A673 (cell line): ENCODE data around the gene MSL1. TPM values are rescaled to one million over a fixed set of nuclear protein-coding genes. Genes with fewer than 3 reads are reported as not detected.
A peak's percentile ranks its signal among the peaks of the same experiment; 100 is the strongest.

Experiments
- BruUV-seq: library from RNA; stranded (reverse); fragments of 400-500 nt; replicated peaks from 2 replicates; lab custom pipeline; 2021; lab: Mats Ljungman, UMichigan
- CTCF ChIA-PET: fragments of 300-600 bp; sonication (Branson Sonifier 250); formaldehyde crosslinking; loops from one replicate; lab custom pipeline; 2022; ENCODE audit warnings: antibody characterized with exemption; lab: Charles Lee
- POLR2A ChIA-PET: fragments of 300-600 bp; sonication (Branson Sonifier 250); formaldehyde crosslinking; loops from one replicate; lab custom pipeline; 2022; ENCODE audit warnings: antibody characterized with exemption; ENCODE audit not compliant: low non-redundant PET; lab: Charles Lee
- DNase-seq: peaks from one replicate; pipeline ENCODE4 v3.0.0-alpha.2; 2015; ENCODE audit warnings: low spot score
- H3K27ac ChIP-seq: fragments of 200-600 bp; sonication (generic); 2 replicates; pipeline ENCODE4 v1.5.1; 2016; ENCODE audit warnings: mixed run types, low read depth, mild to moderate bottlenecking, mixed read lengths, antibody characterized with exemption, low read length; ENCODE audit not compliant: poor library complexity, severe bottlenecking
- H3K27me3 ChIP-seq: fragments of 200-600 bp; sonication (generic); replicated peaks from 2 replicates; pipeline ENCODE4 v1.6.1; 2017; ENCODE audit warnings: mixed run types, low read depth, mild to moderate bottlenecking, mixed read lengths, antibody characterized with exemption, low read length; ENCODE audit not compliant: insufficient read depth, poor library complexity
- H3K36me3 ChIP-seq: fragments of 200-600 bp; sonication (generic); 2 replicates; pipeline ENCODE4 v1.6.1; 2016; ENCODE audit warnings: mixed run types, mild to moderate bottlenecking, mixed read lengths, antibody characterized with exemption, low read length; ENCODE audit not compliant: insufficient read depth, poor library complexity, severe bottlenecking
- H3K4me1 ChIP-seq: fragments of 200-600 bp; sonication (generic); 2 replicates; pipeline ENCODE4 v1.6.1; 2017; ENCODE audit warnings: mixed run types, mild to moderate bottlenecking, mixed read lengths, antibody characterized with exemption, low read length; ENCODE audit not compliant: insufficient read depth, poor library complexity, severe bottlenecking
- H3K4me3 ChIP-seq: fragments of 200-600 bp; sonication (generic); 2 replicates; pipeline ENCODE4 v1.5.1; 2016; ENCODE audit warnings: low read depth, mixed run types, mild to moderate bottlenecking, mixed read lengths, low read length; ENCODE audit not compliant: poor library complexity, severe bottlenecking
- H3K9me3 ChIP-seq: fragments of 200-600 bp; sonication (generic); 2 replicates; pipeline ENCODE4 v1.6.1; 2016; ENCODE audit warnings: mixed run types, low read depth, mild to moderate bottlenecking, mixed read lengths, antibody characterized with exemption, low read length; ENCODE audit not compliant: poor library complexity, severe bottlenecking
- CTCF ChIP-seq: fragments of 300-800, 200-600 bp; sonication (generic); conservative IDR thresholded peaks from 2 replicates; pipeline ENCODE4 v1.5.1; 2017; ENCODE audit warnings: low read depth, mild to moderate bottlenecking, antibody characterized with exemption, low read length, moderate library complexity, mixed read lengths
- EZH2 ChIP-seq: fragments of 200-600 bp; sonication (generic); IDR thresholded peaks from 2 replicates; pipeline ENCODE4 v1.6.1; 2017; ENCODE audit warnings: borderline replicate concordance, low read depth, mild to moderate bottlenecking, mixed read lengths, antibody characterized with exemption, low read length; ENCODE audit not compliant: poor library complexity, severe bottlenecking
- intact Hi-C: fragments of 100-400 bp; cut with micrococcal nuclease; formaldehyde crosslinking; loops from one replicate; pipeline ENCODE4 v1.10.0; 2022; ENCODE audit not compliant: unreplicated experiment
- total RNA-seq: library from RNA; stranded (reverse); gene quantifications from 2 replicates; pipeline ENCODE4 v1.2.3, GENCODE V29; 2021

Gene MSL1
- total RNA-seq, 1 experiment from 2014 or later, result 59.9 TPM

GRCh38 chr17:40113110-40113906 is 8.5 kb upstream of the MSL1 start:
- ChIA-PET CTCF (interaction anchor here (0.5 to 2.0 kb wide), 9 partner anchors 9 to 89 kb away, joined by 3 to 11 read pairs (median 4); partner anchors contain the start of genes MSL1 and NR1D1), POLR2A (no interaction called here)
- Histone ChIP-seq H3K27me3 (no peaks in the 10 kb centered on the region), H3K27ac (peak overlapping the region; percentile 52), H3K9me3 (no peaks in the 10 kb centered on the region), H3K36me3 (no peaks in the 10 kb centered on the region), H3K4me3 (peak overlapping the region; percentile 40), H3K4me1 (peaks cover 18% of the 10 kb centered on the region)
- DNase-seq, result peak; percentile 93
- TSS peak; percentile 91 for BruUV-seq
- intact Hi-C loops, result loop anchor here (5.0 kb wide), 1 partner anchor 179 kb away; no protein-coding TSS in a partner anchor
- peak; percentile 74; the same call in 1 of the 2 replicates for TF ChIP-seq CTCF
- no peak for TF ChIP-seq EZH2

- no TSS peak for BruUV-seq
- no peak overlapping the region for H3K4me3 ChIP-seq
Observed at GRCh38 chr17:40113907-40114245, 7.9 kb upstream of the MSL1 start.

GRCh38 chr17:40115101-40115436 is 6.7 kb upstream of the MSL1 start:
- H3K4me1 ChIP-seq, result peaks cover 18% of the 10 kb centered on the region
- intact Hi-C loops, result no loop called here
- POLR2A ChIA-PET, result no interaction called here

More at GRCh38 chr17:40113907-40114245, 7.9 kb upstream of the MSL1 start:
- CTCF ChIA-PET, result interaction anchor here (1.8 to 2.0 kb wide), 2 partner anchors 54 to 78 kb away, joined by 5 to 11 read pairs; no protein-coding TSS in a partner anchor
- H3K4me1 ChIP-seq, result peaks cover 18% of the 10 kb centered on the region
- intact Hi-C loops, result loop anchor here (5.0 kb wide), 1 partner anchor 178 kb away; no protein-coding TSS in a partner anchor
- TF ChIP-seq EZH2 (no peak), CTCF (no peak)
- peak overlapping the region; percentile 52 for H3K27ac ChIP-seq
- no peaks in the 10 kb centered on the region for H3K9me3 ChIP-seq
- H3K36me3 ChIP-seq, result no peaks in the 10 kb centered on the region
- POLR2A ChIA-PET, result no interaction called here
- no peaks in the 10 kb centered on the region for H3K27me3 ChIP-seq
- DNase-seq, result no peak

More at GRCh38 chr17:40115101-40115436, 6.7 kb upstream of the MSL1 start:
- no peak for DNase-seq
- CTCF ChIA-PET, result no interaction called here
- TF ChIP-seq EZH2 (no peak), CTCF (no peak)
- Histone ChIP-seq H3K4me3 (no peak overlapping the region), H3K27ac (no peak overlapping the region), H3K27me3 (no peaks in the 10 kb centered on the region), H3K9me3 (no peaks in the 10 kb centered on the region), H3K36me3 (no peaks in the 10 kb centered on the region)
- no TSS peak for BruUV-seq
